Measurements from ENCODE around the gene DUSP9.

DUSP9 gene

GRCh38 chrX:153643431-153644351 is 3.3 kb upstream of the DUSP9 start:
- peaks cover 47% of the 10 kb centered on the region for H3K27me3 ChIP-seq (replicated peaks)
- no peak for TF ChIP-seq CTCF (IDR thresholded peaks at IDR 0.05; ENCODE audit: low read depth, low read length, missing control alignments)
- in situ Hi-C loops (cut with HindIII; ENCODE audit: low pct_ligation_motif_present, low sequenced_read_pairs) = no loop called here
- DNase-seq = no peak
- H3K36me3 ChIP-seq (replicated peaks) = no peaks in the 10 kb centered on the region
- no peak overlapping the region for H3K4me3 ChIP-seq (ENCODE audit: low read depth, low read length)
- no peak overlapping the region for H3K27ac ChIP-seq

- H3K36me3 ChIP-seq (replicated peaks) = no peaks in the 10 kb centered on the region
- H3K4me3 ChIP-seq (ENCODE audit: low read depth, low read length) = no peak overlapping the region
- H3K27me3 ChIP-seq (replicated peaks) = peaks cover 47% of the 10 kb centered on the region
- DNase-seq = no peak
- TF ChIP-seq CTCF (IDR thresholded peaks at IDR 0.05; ENCODE audit: low read depth, low read length, missing control alignments) = peak; percentile 3
- in situ Hi-C loops (cut with HindIII; ENCODE audit: low pct_ligation_motif_present, low sequenced_read_pairs) = no loop called here
- H3K27ac ChIP-seq = no peak overlapping the region
These were observed 2.5 kb upstream of the DUSP9 start for GRCh38 chrX:153644356-153645125.

- H3K27ac ChIP-seq = no peak overlapping the region
- in situ Hi-C loops (cut with HindIII; ENCODE audit: low pct_ligation_motif_present, low sequenced_read_pairs) = no loop called here
- H3K36me3 ChIP-seq (replicated peaks) = no peaks in the 10 kb centered on the region
- DNase-seq = no peak
- no peak for TF ChIP-seq CTCF (IDR thresholded peaks at IDR 0.05; ENCODE audit: low read depth, low read length, missing control alignments)
- peaks cover 47% of the 10 kb centered on the region for H3K27me3 ChIP-seq (replicated peaks)
- no peak overlapping the region for H3K4me3 ChIP-seq (ENCODE audit: low read depth, low read length)
These were observed 1.9 kb upstream of the DUSP9 start for GRCh38 chrX:153645151-153645550.

- peaks cover 47% of the 10 kb centered on the region for H3K27me3 ChIP-seq (replicated peaks)
- H3K36me3 ChIP-seq (replicated peaks) = no peaks in the 10 kb centered on the region
- no peak for TF ChIP-seq CTCF (IDR thresholded peaks at IDR 0.05; ENCODE audit: low read depth, low read length, missing control alignments)
- no peak overlapping the region for H3K27ac ChIP-seq
- DNase-seq = no peak
- H3K4me3 ChIP-seq (ENCODE audit: low read depth, low read length) = no peak overlapping the region
- in situ Hi-C loops (cut with HindIII; ENCODE audit: low pct_ligation_motif_present, low sequenced_read_pairs) = no loop called here
These were observed 998 bp upstream of the DUSP9 start for GRCh38 chrX:153645921-153646488.

- Histone ChIP-seq H3K27ac (no peak overlapping the region), H3K36me3 (replicated peaks) (no peaks in the 10 kb centered on the region), H3K4me3 (ENCODE audit: low read depth, low read length) (no peak overlapping the region), H3K27me3 (replicated peaks) (peaks cover 39% of the 10 kb centered on the region)
- in situ Hi-C loops (cut with HindIII; ENCODE audit: low pct_ligation_motif_present, low sequenced_read_pairs) = no loop called here
- no peak for TF ChIP-seq CTCF (IDR thresholded peaks at IDR 0.05; ENCODE audit: low read depth, low read length, missing control alignments)
- no peak for DNase-seq
These were observed 706 bp downstream of the DUSP9 start for GRCh38 chrX:153647461-153648357.

Measured in brain microvascular endothelial cell (primary cell).